ENCODE data around the gene NDUFS7. TPM values are rescaled to one million over a fixed set of nuclear protein-coding genes. Genes with fewer than 3 reads are reported as not detected.
"Not testable (repeated sequence)": the region's sequence is repeated elsewhere in the genome, so short reads cannot be mapped to it uniquely, and the experiment has no call there.

NDUFS7 gene
- total RNA-seq, 1 experiment from 2014 or later: 43.2 TPM

GRCh38 chr19:1409204-1410005, 25.7 kb downstream of the NDUFS7 start:
- in situ Hi-C loops (cut with HindIII; ENCODE audit: low pct_unique_long_range_greater_than_20kb, low sequenced_read_pairs): no loop called here

DNA sequence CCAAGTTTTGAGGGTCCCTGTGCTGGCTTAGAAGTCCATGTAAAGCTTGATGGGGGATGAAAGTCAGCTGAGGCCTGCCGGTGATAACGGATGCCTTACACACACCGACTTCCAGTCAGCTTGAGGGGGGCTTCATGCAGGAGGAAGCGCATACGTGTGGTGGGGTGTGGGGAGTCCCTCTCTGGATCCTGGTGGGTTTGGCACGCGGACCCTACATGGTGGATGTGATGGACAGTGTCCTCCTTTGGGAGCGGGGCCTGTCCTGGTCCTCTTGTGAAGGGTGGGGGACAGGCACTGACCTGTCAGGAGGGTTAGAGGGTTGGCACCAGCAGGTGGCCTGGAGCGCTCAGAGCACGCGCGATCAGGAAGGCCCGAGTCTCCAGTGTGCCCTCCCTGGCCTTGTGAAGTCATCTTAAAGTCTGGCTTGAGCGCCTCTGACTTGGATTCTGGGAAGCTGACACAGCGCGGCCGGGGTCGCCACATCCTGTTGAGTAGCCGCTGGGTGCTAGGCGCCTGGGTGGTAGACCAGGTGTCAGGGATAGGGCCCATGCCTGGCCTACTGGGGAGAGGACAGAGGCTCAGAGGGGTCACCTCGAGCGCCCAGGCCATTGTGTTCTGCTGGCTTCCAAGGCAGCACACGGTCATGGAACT, 26.6 kb downstream of the NDUFS7 start:
- DNase-seq (ENCODE audit: low read depth): peak; percentile 32
- in situ Hi-C loops (cut with HindIII; ENCODE audit: low pct_unique_long_range_greater_than_20kb, low sequenced_read_pairs): no loop called here

More at GRCh38 chr19:1409204-1410005, 25.7 kb downstream of the NDUFS7 start:
- no peak for DNase-seq (ENCODE audit: low read depth)

DNA sequence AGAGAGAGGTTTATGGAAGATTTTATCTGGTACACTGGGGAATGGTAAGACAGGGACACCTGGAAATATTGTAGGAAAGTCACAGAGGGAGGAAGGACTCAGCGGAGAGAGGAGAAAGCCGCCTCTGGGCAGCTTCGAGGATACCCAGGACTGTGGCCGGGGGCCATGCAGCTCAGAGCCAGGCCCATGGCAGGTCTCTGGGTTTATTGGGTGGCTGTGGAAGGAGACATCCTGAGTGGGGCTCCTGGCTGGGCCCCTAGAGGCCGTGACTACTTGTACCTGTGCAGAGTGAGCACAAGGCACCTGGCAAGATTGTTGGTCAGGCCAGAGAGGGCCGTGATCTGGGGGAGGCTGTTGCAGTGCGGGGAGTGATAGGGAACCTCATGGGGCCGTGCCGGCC, 27.1 kb downstream of the NDUFS7 start:
- in situ Hi-C loops (cut with HindIII; ENCODE audit: low pct_unique_long_range_greater_than_20kb, low sequenced_read_pairs): no loop called here
- no peak for DNase-seq (ENCODE audit: low read depth)

DNA sequence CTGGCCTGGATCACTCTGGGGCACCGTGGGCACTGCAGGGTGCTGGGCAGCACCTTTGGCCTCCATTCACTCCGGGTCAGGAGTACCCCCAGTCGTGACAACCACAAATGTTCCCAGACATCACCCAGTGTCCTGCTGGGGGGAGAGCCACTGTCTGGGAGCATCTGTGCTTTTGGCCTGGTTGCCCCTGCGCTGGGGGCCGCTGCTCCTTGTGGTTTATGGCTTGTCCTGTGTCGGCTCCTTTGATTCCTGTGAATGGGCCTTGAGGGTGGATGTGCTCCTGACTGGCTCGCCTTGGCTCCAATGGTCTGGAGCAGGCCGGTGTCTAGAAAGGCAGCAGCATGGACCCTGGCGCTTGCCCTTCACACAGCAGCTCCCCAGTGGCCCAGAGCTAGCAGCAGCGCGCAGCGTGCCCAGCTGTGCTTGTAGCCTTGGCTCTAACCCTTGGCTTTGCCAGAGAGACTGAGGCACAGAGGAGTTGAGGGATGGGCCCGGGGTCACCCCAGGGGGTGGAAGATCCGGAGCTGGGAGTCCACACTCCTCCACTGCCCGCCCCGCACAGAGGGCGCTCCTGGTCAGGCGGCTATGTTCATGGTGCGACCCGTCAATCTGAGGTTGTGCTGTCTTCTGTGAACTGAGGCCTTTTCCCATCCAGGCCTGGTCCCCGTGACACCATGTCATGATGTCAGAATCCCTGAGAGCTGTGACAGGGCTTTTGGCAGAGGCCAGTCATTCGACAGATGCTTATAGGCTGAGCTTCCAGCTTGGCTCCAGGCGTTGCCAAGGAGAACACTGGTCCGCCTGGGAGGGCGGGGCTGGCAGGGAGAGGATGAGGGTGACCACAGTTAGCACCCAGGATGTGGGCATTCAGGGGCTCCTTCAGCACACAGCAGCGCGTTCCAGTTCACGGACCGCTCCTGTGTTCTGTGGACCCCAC, 27.8 kb downstream of the NDUFS7 start:
- no peak for DNase-seq (ENCODE audit: low read depth)
- in situ Hi-C loops (cut with HindIII; ENCODE audit: low pct_unique_long_range_greater_than_20kb, low sequenced_read_pairs): no loop called here

DNA sequence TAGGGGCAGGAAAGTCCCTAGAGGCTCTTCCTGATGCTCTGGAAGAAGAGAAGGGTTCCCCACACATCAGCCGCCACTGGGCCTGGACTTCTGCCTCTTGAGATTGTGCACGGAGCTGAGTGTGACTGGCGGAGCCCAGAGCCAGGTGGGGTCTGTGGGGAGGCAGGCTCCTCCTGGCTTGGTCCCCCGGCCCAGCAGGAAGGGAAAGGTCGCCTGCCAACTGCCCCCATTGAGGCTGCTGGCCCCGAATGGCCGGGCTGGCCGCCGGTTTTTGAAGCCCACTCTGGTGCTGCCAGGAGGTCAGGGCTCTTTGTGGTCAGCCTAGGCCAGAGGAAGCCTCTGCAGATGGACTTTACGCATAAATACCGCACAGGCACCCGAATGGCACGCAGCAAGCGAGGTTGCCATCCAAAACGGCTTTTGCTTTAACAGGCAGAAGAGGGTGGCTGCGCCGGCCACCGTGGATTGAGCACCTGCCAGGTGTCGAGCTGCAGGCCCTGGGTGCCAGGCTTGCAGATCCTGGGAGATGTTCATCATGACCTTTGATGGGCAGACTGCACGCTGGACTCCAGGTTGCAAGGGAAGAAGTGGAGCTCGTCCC, 28.7 kb downstream of the NDUFS7 start:
- DNase-seq (ENCODE audit: low read depth): no peak
- in situ Hi-C loops (cut with HindIII; ENCODE audit: low pct_unique_long_range_greater_than_20kb, low sequenced_read_pairs): no loop called here

- in situ Hi-C loops (cut with HindIII; ENCODE audit: low pct_unique_long_range_greater_than_20kb, low sequenced_read_pairs): no loop called here
- no peak for DNase-seq (ENCODE audit: low read depth)
Observed at GRCh38 chr19:1412995-1413800, 29.5 kb downstream of the NDUFS7 start.

GRCh38 chr19:1416014-1416841, 32.5 kb downstream of the NDUFS7 start:
- no peak for DNase-seq (ENCODE audit: low read depth)
- in situ Hi-C loops (cut with HindIII; ENCODE audit: low pct_unique_long_range_greater_than_20kb, low sequenced_read_pairs): no loop called here

DNA sequence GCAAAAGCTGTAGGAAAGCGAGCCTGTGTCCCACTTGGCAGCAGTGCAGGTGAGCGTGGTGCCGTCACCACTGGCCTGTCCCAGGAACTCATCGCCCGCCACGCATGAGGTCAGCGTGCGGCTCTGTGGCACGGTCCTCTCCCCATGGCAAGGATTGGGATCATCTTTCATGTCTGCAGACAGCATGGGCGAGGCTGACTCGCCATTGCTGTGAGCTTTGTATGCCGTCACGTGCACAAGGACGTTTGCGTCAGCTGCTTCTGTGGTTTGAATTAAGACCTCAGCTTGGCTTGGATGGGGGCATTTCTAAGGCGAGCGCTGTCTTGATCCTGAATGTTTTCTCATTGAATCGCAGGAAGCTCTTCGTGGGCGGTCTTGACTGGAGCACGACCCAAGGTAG, 33.4 kb downstream of the NDUFS7 start:
- in situ Hi-C loops (cut with HindIII; ENCODE audit: low pct_unique_long_range_greater_than_20kb, low sequenced_read_pairs): no loop called here
- no peak for DNase-seq (ENCODE audit: low read depth)

GRCh38 chr19:1417681-1418495, 34.2 kb downstream of the NDUFS7 start:
- in situ Hi-C loops (cut with HindIII; ENCODE audit: low pct_unique_long_range_greater_than_20kb, low sequenced_read_pairs): no loop called here
- DNase-seq (ENCODE audit: low read depth): no peak

DNA sequence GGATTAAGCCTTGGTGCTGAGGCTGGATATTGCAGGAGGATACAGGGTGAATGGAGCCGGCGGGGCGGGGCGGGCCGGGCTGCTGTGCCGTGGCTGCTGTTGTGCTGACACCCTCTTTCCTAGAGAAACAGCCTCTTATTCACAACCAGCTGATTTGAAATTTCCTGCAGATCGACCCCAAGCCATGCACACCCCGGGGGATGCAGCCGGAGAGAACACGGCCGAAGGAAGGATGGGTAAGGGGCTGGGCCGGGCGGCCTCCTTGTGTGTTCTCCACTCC, 34.7 kb downstream of the NDUFS7 start:
- in situ Hi-C loops (cut with HindIII; ENCODE audit: low pct_unique_long_range_greater_than_20kb, low sequenced_read_pairs): no loop called here
- DNase-seq (ENCODE audit: low read depth): no peak

DNA sequence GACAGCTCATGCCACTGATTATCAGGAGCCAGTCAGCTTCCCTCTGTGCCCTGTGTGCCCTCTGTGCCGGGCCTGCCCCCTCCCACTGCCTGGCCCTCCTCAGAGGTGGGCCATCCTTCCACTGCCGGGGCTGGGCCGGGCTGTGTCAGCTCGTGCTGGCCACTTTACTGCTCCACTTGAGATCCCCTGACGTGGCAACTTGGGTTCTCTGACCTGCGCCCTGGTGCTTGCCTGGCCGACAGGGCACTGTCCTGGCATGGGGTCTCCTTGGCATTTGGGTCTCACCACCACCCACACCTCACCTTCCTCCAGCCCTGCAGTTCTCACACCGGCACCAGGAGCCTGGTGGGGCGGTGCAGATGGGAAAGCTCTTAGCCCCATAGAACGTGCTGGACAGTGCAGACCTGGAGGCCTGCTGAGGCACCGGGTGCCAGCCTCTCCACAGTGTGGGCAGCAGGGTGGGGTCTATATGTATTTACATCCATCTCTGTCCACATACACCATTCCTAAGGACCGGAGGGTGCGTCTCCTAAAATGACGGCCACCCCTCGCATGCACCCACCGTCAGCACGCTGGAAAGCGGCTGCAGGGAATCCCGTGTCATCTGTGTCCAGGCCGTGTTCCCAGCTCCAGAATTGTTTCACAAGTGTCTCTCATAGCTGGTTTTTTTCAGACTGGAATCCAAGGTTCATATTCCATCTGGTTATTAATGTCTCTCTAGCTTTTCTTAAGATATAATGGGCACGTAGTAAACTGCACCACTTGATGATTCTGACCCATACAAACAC, 35.4 kb downstream of the NDUFS7 start:
- in situ Hi-C loops (cut with HindIII; ENCODE audit: low pct_unique_long_range_greater_than_20kb, low sequenced_read_pairs): no loop called here
- DNase-seq (ENCODE audit: low read depth): no peak

GRCh38 chr19:1420085-1420484, 36.4 kb downstream of the NDUFS7 start:
- DNase-seq (ENCODE audit: low read depth); in situ Hi-C loops (cut with HindIII; ENCODE audit: low pct_unique_long_range_greater_than_20kb, low sequenced_read_pairs): not testable (repeated sequence)

DNA sequence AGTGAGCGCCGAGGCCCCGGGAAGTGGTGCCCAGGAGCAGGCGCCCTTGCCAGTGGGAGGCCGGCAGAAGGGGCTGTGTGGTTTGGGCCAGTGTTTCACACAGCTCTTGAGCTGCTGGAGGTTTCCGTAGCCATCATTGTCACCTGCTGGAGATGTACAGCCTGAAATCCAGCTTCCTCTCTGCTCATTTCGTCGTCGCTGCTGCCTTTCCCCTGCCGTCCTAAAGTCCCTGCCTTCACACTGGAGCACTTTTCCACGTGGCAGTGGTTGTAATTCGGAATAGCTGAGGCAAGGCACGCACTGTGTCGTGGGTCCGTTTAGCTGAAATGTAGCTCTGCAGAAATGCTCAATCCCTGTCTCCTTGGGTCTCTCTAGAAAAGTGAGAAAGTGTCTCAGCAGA, 36.9 kb downstream of the NDUFS7 start:
- DNase-seq (ENCODE audit: low read depth): no peak
- in situ Hi-C loops (cut with HindIII; ENCODE audit: low pct_unique_long_range_greater_than_20kb, low sequenced_read_pairs): no loop called here

- in situ Hi-C loops (cut with HindIII; ENCODE audit: low pct_unique_long_range_greater_than_20kb, low sequenced_read_pairs): no loop called here
- DNase-seq (ENCODE audit: low read depth): no peak
Observed at GRCh38 chr19:1421218-1421957, 37.7 kb downstream of the NDUFS7 start.

GRCh38 chr19:1421958-1422305, 38.2 kb downstream of the NDUFS7 start:
- no peak for DNase-seq (ENCODE audit: low read depth)
- in situ Hi-C loops (cut with HindIII; ENCODE audit: low pct_unique_long_range_greater_than_20kb, low sequenced_read_pairs): no loop called here
